ENCODE measurements around the gene TLNRD1. TPM values are rescaled to one million over a fixed set of nuclear protein-coding genes. Genes with fewer than 3 reads are reported as not detected.
A peak's percentile ranks its signal among the peaks of the same experiment; 100 is the strongest.
"Not testable (repeated sequence)": the region's sequence is repeated elsewhere in the genome, so short reads cannot be mapped to it uniquely, and the experiment has no call there.

The TLNRD1 gene
- 7.3 and 7.4 TPM in 2 replicates for total RNA-seq

DNA sequence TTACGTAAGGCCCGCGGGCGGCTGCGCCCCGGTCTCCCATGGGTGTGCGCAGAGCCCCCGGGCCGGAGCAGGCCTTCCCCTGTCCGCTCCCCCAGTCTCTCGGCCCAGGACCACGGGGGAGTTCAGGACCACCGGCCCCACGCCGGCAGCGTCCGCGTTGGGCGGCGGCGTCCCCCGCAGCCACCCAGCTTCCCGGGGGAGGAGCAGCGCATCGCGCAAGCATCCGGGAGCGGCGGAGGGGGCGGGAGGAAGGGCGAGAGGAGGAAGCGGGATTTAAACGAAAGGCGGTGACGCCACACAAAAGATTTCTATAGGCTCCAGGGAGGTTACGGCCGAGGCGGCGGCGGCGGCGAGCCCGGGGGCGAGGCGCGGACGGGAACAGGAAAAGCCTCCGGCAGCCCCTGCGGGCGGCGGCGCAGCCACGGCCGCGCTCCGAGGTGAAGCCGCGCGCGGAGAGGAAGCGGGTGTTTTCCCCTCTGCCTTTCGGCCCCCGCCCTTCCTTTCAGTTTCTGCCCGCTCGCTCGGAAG is at the start of gene TLNRD1:
TLNRD1 (plus strand) TSS at position 300 of the 528 bp plus-strand sequence. CDS start 1,349 bp downstream, outside the sequence.
- DNase-seq (ENCODE audit: low read depth) (peak; percentile 81), FAIRE-seq (no peak)
- H3K27me3 ChIP-seq (ENCODE audit: control insufficient read depth, insufficient read depth, low read length) = no peaks in the 10 kb centered on the region
- peak within 1 kb of the TSS; percentile 88 for H3K4me3 ChIP-seq (ENCODE audit: low read depth, low read length)
- H3K36me3 ChIP-seq (ENCODE audit: control insufficient read depth, insufficient read depth, low read length) = peaks cover 3% of the 10 kb centered on the region
- TF ChIP-seq, protein P1, sequence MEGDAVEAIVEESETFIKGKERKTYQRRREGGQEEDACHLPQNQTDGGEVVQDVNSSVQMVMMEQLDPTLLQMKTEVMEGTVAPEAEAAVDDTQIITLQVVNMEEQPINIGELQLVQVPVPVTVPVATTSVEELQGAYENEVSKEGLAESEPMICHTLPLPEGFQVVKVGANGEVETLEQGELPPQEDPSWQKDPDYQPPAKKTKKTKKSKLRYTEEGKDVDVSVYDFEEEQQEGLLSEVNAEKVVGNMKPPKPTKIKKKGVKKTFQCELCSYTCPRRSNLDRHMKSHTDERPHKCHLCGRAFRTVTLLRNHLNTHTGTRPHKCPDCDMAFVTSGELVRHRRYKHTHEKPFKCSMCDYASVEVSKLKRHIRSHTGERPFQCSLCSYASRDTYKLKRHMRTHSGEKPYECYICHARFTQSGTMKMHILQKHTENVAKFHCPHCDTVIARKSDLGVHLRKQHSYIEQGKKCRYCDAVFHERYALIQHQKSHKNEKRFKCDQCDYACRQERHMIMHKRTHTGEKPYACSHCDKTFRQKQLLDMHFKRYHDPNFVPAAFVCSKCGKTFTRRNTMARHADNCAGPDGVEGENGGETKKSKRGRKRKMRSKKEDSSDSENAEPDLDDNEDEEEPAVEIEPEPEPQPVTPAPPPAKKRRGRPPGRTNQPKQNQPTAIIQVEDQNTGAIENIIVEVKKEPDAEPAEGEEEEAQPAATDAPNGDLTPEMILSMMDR (IDR thresholded peaks at IDR 0.05; ENCODE audit: insufficient read depth, low read length, severe bottlenecking) = no peak

DNA sequence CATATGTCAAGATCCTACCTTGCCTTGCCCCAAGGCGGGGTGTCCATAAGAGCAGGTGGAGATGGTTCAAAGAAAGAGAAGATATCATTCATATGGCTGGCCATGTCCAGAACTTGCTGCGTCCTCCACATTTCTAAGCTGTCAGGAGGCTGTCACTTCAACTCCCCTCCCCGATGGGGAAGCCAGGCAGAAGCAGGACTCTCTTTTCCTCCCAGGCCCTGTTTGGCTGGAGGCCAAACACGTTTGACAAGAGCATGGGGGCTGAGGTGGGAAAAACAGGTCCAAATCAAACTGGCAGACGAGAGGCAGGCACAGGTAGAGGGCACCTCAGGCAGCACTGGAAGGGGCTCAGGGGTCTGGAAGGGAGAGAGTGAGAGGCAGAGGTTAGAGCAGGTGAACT is 48.8 kb upstream of the TLNRD1 start:
- FAIRE-seq (no peak), DNase-seq (ENCODE audit: low read depth) (no peak)
- Histone ChIP-seq H3K4me3 (ENCODE audit: low read depth, low read length) (no peak overlapping the region), H3K36me3 (ENCODE audit: control insufficient read depth, insufficient read depth, low read length) (peaks cover 3% of the 10 kb centered on the region), H3K27me3 (ENCODE audit: control insufficient read depth, insufficient read depth, low read length) (no peaks in the 10 kb centered on the region)
- TF ChIP-seq, protein P1 (IDR thresholded peaks at IDR 0.05; ENCODE audit: insufficient read depth, low read length, severe bottlenecking) = no peak

DNA sequence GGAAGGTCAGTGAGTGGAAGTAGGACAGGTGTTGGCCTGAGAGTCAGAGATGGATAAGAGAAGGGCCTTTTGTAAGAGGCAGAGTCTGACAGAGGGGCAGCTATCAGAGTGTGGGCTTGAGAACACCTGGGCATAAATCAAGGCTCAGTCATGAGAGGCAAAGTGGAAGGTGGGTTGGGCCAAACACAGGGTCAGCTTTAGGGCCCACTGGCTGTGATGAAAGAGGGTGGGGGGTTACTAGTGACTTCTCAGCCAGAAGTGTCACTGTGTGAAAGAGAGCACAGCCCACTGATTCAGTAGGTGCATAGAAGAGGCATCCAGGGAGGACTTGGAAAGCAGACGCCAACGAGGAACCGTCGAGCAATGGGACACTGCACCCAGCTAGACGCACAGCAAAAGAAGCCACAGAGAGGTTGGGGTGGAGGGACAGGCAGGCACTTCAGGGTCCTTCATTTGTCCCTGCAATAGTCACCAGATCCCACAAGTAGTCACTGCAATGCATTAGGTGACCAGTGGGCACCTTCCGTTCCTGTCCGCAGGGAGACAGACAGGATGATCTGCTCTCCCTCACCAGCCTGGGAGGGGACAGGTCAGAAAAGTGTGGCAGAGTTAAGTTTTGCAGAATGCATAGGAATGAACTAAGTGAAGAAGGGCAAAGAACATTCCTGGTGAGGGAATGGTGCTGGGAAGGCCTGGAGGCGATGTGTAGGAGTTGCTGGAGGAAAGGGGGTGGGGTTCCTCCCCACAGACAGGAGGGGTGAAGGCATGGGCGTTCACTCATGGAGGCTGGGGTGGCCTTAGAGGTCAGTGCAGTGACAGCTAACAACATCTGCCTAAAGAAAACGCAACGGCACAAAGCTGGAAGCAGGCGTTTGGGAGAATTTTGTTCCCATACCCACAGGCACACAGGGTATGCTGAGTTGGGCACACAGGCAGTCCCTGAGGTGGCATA is 47.4 kb upstream of the TLNRD1 start:
- H3K27me3 ChIP-seq (ENCODE audit: control insufficient read depth, insufficient read depth, low read length) = no peaks in the 10 kb centered on the region
- no peak overlapping the region for H3K4me3 ChIP-seq (ENCODE audit: low read depth, low read length)
- H3K36me3 ChIP-seq (ENCODE audit: control insufficient read depth, insufficient read depth, low read length) = peaks cover 3% of the 10 kb centered on the region
- TF ChIP-seq, protein P1 (IDR thresholded peaks at IDR 0.05; ENCODE audit: insufficient read depth, low read length, severe bottlenecking) = no peak
- DNase-seq (ENCODE audit: low read depth) (no peak), FAIRE-seq (no peak)

DNA sequence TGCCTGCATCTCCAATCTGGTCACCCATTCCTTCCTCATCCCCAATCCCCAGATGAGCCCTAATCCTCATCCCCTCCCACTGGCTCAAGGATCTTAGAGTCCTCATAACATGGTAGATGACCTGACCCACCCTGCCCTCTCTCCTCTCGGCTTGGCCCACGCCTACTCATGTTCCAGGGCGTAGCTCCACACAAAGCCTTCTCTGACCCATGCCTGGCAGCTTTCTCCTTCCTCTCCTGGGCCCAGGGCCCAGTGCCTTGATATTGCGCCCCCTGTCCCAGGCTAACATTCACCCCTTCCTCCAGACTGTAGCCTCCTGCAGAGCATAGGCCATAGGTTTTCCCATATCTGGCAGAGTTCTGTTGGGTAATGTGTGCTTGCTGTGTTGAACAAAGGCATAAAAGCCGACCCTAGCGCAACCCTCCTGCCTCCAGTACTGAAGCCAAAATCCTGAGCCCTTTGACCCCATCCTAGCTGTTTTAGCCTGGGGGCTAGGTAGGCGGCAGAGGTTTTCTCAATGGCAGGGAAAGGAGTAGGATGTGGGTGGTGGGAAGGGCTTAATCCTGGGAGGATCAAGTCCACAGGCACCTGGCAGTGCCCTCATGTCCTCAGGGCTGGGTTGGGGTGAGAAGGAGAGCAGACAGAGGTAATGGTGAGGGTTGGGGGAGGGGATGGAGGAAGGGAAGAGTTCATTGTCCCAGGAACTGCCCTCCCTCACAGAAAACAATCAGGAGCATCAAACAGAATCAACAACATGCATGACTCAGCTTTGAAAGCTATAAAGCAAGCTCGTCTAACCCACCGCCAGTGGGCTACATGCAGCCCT is 46.6 kb upstream of the TLNRD1 start:
- no peak for DNase-seq (ENCODE audit: low read depth)
- TF ChIP-seq, protein P1 (IDR thresholded peaks at IDR 0.05; ENCODE audit: insufficient read depth, low read length, severe bottlenecking) = no peak
- FAIRE-seq = no peak
- H3K27me3 ChIP-seq (ENCODE audit: control insufficient read depth, insufficient read depth, low read length) = no peaks in the 10 kb centered on the region
- H3K4me3 ChIP-seq (ENCODE audit: low read depth, low read length) = no peak overlapping the region
- peaks cover 2% of the 10 kb centered on the region for H3K36me3 ChIP-seq (ENCODE audit: control insufficient read depth, insufficient read depth, low read length)

DNA sequence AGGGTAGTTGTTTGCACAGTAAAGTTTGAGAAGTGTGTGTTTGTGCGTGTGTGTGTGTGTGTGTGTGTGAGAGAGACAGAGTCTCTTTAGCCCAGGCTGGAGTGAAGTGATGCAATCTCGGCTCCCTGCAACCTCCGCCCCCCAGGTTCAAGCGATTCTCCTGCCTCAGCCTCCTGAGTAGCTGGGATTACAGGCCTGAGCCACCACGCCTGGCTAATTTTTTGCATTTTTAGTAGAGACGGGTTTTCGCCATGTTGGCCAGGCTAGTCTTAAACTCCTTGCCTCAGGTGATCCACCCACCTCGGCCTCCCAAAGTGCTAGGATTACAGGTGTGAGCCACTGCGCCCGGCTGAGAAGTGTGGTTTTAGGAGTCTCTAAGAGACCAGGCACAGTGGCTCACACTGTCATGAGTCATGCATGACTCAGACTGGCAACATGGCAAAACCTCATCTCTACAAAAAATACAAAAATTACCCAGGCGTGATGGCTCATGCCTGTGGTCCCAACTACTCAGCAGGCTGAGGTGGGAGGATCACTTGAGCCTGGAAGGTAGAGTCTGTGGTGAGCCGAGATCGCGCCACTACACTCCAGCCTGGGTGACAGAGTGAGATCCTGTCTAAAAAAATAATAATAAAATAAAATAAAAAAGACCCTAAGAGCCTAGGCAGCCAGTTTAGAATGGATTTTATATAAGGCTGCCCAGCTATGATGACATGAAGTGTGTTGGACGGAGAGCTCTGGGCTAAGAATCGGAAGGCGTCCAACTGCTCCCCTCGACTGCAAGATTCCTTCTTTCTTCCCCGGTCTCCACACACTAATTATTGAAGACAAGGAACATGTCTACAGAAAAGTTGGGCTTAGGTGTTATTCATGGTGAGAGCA is 44.9 kb upstream of the TLNRD1 start:
- not testable (repeated sequence) for H3K27me3 ChIP-seq (ENCODE audit: control insufficient read depth, insufficient read depth, low read length); H3K4me3 ChIP-seq (ENCODE audit: low read depth, low read length); FAIRE-seq; H3K36me3 ChIP-seq (ENCODE audit: control insufficient read depth, insufficient read depth, low read length)
- DNase-seq (ENCODE audit: low read depth) = peak; percentile 98

All from bronchial epithelial cell (primary cell).